SHP77 treated with DMSO at 0.1 percent for 48 hours (cell line): Measurements from ENCODE around the gene GALM.
"Not testable (repeated sequence)": the region's sequence is repeated elsewhere in the genome, so short reads cannot be mapped to it uniquely, and the experiment has no call there.

Experiments
- DNase-seq: peaks from one replicate; lab custom pipeline; 2025; lab: John Stamatoyannopoulos, UW

Gene GALM

GRCh38 chr2:38742797-38743559, 77.1 kb downstream of the GALM start:
- no peak for DNase-seq

DNA sequence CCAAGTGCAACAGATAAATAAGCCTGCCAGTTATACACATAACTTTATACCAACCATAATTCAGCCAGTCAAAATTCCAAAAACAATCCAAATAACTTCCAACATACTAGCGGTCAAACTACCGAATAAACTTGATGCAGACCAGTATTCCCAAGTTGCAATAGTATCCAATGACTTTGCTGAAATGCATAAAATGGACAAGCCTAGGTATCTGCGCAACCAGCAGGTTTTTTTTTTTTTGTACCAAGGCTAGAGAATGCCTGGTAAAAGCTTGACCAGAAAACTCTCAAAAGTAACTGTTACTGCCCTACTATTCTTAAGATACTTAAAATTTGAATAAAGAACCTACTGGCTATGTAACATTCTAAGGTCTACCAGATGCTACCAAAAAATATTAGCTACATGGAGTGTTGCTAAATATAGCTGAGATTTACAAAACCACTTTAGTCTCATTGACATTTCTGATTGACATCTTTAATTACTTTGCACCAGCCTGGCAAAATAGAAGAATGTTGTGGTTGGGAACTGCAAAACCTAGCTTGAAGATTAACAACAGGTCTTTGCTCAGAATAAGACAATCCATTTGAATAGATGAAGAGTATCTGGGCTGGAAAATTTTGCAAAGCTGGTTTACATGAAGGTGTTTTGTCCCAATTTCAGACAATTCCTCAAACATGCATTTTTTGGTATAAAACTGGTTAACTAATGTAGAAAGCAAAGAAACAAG, 77.9 kb downstream of the GALM start:
- no peak for DNase-seq

DNA sequence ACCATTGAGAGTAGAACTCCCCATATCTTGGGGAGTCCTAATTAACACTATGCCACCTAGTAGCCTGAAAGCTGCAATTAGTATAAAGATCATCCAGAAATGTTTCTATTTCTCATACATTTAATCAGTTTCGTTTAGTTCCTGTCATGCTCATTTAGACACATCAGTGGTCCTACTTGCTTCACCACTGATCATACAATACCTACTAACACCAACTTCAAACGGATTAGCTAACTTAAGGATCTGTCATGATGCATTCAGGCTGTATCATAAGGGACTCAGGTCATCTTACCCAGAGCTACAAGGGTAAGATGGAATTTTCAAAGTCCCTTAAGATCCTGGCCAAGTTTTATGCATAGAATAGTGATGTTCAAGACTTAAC, 78.5 kb downstream of the GALM start:
- DNase-seq = no peak

GRCh38 chr2:38745267-38745666, 79.4 kb downstream of the GALM start:
- no peak for DNase-seq

- no peak for DNase-seq
Measured at GRCh38 chr2:38747007-38747424, 81.1 kb downstream of the GALM start.

DNA sequence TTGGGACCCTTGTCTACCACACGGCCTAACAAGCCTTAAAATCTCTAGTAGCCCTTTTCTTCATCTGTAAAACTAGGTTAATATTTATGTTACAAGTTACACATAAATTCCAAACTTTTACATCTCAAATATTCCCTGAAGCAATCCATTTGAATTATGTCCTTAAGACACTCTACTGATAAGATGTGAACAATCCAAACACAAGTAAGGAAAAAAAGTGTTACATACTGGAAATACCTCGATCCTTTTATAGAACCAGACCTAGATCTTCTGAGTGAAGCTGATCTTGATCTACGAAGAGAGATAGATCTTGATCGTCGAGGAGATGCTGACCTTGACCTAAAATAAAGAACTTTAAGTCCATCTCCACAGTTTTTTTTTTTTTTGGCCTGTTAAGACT, 81.9 kb downstream of the GALM start:
- DNase-seq = no peak

GRCh38 chr2:38748391-38748790, 82.5 kb downstream of the GALM start:
- DNase-seq = no peak

- DNase-seq = no peak
Measured at GRCh38 chr2:38748943-38749804, 83.3 kb downstream of the GALM start.

- DNase-seq = no peak
Measured at GRCh38 chr2:38750011-38750890, 84.3 kb downstream of the GALM start.

DNA sequence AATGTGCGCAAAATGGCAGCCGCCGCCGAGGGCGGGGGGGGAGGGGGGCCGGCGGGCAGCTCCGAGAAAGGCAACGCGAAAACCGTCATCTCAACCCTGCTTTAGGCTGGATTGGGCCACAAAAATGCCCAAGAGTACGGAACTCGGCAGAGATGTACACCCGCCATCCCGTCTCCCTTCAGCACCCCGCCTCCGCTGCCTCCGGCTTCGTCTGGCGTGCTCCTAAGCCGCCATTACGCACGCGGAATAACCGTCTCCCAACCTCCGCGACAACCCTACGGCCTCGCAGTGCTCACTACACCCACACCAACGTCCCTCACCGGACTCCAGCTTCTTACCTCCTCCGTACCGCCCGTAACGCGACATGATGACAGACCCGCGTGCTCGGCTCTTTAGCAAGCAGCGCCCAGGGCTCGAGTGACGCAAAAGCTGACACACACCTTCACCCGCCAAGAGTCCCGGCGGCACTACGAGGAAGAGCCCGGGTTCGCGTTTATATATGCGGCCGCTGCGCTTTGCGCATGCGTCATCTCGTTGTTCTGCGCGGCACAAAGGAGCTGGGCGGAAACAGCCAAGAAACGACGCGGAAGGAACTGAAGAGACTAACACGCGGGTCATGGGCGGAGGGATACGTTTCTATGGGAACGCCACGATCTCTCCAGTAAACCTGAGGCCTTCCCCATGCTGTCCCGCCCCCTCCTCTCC, 85.1 kb downstream of the GALM start, which contains the start of gene SRSF7:
TSS of gene SRSF7 (minus strand) at position 471 of the 705 bp plus-strand sequence. CDS start at position 366, 105 bp downstream.
- DNase-seq = peak; percentile 93

DNA sequence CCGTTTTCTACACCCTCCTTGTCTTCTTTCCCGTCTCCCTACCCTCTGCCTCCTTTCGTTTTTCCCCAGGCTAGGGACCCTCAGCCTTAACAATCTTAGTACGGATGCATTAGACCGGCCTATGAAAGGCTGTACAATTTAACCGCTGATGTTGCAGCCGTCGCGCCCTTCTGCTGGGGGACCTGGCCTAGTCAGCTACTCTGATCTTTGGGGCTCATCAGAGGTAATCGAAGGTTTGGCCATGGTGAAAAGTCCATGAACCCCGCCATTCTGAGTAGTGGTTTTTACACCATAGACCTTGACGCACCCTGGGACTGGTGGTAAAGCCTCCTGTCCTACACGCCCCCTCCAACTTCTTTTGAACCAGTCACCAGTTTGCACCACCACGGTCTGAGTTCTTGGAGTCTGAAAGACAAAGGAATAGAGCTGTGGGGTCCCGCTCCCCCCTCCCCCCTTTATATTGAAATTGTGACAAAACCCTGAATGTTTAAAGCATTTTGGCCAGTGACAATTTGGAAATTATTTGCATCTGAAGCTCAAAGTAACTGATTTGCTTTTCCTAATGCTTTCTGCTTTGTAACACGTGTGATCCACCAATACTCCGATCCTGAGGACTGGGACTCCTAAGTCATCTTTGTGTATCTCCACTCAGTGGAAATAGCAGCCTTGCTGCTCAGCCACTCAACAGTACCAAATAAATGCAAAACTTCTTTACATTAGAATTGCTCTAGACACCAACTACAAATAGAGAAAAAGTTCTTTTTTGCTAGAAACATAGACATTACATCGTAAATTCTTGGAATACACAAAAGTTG, 85.9 kb downstream of the GALM start:
- DNase-seq = peak; percentile 66

DNA sequence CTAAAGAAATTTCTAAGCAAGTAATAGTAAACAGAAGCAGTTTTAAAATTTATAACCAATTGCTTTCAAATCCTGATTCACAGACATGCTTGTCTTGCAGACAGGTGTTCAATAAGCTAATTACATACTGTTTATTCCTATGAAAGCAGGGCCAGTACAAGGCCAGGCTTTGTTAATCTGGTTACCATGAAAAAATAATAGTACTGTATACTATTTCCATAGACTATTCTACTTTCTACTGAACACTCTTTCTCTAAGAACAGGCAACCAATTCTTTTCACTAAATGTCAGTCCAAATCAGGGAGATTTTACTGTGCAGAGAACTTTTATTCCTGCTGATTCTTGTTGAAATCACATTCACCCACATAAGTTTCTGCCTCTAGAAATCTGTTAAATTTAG, 88.1 kb downstream of the GALM start:
- DNase-seq = no peak

DNA sequence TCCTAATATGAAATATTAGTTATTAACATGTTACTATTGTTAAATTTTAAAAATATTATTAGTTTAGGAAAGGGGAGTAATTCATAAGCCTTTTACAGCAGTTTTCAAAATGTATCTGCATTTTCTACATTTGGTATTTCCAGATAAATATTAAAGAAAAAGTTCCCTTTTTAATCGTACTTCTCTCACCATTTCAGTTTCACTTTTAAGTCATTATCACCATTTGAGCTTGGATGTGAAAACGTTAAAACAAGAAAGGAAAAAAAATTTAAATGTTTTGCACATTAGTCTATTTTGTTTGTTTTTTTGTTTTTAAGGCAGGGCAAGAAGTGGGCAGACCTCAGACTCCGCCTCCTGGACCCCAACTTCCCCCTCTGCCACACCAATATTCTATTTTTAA, 88.6 kb downstream of the GALM start:
- no peak for DNase-seq

GRCh38 chr2:38755891-38756290, 90.0 kb downstream of the GALM start:
- DNase-seq = not testable (repeated sequence)

DNA sequence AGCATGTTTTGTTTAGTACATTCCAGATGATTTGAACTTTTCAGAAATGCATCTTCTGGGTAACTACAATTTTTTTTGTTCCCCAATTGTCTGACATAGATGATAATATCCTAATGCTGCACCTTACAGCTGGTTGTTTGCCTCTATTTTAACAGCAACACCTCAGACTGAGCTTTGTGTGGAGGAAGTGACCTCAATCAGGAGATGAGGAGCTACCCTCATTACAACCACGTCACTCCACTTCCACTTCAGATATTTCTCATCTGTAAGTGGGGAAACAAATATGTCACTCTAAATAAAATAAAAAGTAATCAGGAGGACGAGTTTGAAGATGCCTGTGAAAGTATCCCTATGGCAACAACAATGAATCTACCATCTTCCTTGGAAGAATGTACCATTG, 97.3 kb downstream of the GALM start:
- no peak for DNase-seq

DNA sequence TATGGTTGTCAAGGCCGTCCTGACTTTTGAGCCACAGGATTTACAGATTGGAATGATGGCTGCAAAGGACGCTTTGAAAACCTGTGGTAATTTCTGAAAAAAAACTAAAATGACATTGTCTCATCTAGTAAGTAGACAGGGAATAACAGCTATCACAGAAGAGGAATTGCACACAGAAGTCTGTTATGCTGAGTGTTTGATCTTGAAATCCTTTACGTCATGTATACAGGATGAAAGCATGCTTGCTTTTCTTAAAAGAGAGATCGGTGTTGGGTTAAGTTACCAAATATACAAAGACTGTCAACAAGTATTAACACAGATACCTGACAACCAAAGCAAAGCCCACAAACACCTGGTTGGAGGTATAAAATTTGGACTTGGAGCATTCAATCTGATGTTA, 97.8 kb downstream of the GALM start:
- DNase-seq = no peak

DNA sequence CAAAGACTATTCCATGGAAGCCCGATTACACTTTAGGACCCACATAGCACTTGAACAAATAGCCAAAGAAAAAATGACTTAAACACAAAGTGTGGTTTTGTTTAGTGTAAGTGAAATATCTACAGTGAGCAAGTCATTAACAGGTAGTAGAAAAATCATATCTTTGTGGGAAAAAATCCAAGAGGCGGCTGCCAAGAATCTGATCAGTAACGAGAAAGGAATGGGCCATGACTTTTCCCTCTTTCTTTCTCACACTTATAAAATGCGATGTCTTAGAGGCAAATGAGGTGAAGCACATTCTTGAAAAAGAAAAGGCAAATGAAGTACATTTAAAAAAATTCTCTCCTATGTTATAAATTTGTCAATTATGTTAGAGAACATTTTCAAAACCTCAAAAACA, 99.2 kb downstream of the GALM start:
- no peak for DNase-seq

DNA sequence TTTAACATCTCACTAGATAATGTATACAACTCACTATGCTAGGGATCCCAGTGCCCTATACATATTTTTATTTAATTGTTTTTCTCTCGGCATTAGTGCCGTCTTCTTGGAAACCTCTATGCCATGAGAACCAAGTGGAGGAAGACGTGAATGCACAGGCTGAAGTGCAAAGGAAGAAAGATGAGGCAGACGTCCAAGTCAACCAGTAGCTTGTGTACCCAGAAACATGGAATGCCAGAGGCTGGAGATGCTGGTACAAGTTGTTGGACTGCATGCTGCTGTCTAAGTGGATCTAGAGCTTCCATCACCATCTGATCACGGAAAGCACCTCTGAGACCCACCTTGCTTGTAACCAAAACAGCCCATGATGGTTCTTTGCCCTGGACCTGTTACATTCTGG, 99.6 kb downstream of the GALM start:
- DNase-seq = no peak

- DNase-seq = no peak
Measured at GRCh38 chr2:38771632-38772031, 105.7 kb downstream of the GALM start.
